ENCODE data around the gene FOXN3.

FOXN3 gene

DNA sequence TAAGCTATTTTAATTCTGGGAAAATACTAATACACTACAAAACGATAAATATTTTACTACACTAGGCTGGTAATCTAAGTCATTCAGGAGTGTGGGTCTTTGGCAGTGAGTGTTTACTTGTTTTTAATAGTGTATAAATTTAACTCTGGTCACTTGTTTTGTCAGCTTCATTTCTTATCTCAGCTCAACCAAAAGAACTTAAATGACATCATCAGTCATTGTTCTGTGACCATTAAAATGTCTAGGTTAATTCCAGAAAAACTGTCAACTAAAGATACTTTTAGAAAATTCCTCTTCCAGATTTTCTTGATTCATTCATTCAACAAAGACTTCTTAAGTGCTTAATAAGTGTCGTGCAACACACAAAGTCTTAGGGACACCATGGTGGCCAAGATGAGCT is 102.8 kb downstream of the FOXN3 start:
- POLR2A ChIA-PET = interaction anchor here (0.6 kb wide), 1 partner anchor 9 kb away, joined by 3 read pairs; no protein-coding TSS in a partner anchor
- TF ChIP-seq, protein P1, sequence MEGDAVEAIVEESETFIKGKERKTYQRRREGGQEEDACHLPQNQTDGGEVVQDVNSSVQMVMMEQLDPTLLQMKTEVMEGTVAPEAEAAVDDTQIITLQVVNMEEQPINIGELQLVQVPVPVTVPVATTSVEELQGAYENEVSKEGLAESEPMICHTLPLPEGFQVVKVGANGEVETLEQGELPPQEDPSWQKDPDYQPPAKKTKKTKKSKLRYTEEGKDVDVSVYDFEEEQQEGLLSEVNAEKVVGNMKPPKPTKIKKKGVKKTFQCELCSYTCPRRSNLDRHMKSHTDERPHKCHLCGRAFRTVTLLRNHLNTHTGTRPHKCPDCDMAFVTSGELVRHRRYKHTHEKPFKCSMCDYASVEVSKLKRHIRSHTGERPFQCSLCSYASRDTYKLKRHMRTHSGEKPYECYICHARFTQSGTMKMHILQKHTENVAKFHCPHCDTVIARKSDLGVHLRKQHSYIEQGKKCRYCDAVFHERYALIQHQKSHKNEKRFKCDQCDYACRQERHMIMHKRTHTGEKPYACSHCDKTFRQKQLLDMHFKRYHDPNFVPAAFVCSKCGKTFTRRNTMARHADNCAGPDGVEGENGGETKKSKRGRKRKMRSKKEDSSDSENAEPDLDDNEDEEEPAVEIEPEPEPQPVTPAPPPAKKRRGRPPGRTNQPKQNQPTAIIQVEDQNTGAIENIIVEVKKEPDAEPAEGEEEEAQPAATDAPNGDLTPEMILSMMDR (IDR thresholded peaks at IDR 0.05; ENCODE audit: control extremely low read depth, extremely low read depth, low read depth, missing control alignments) = no peak

DNA sequence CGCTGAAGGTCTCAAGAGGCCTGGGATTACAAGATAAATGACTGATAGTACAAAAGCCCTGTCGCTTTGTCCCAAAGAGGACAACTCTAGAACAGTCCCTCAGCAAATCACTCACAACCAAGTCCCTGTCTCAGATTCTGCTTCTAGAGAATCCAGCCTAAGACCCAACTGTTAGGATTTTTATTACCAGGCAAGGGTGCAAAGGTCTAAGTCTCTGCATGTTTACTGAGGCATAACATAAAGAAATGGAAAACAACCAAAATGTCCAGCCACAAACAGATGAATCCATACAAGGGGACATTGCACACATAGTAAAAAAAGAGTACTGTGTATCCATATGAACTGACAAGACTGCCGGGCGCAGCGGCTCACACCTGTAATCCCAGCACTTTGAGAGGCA is 104.1 kb downstream of the FOXN3 start:
- DNase-seq (ENCODE audit: extremely low spot score) = no peak
- CTCF ChIA-PET = interaction anchor here (2.8 kb wide), 1 partner anchor 16 kb away, joined by 12 read pairs; no protein-coding TSS in a partner anchor
- TF ChIP-seq, protein P1 (IDR thresholded peaks at IDR 0.05; ENCODE audit: control extremely low read depth, extremely low read depth, low read depth, missing control alignments) = no peak
- POLR2A ChIA-PET = no interaction called here

More for the DNA sequence above, 102.8 kb downstream of the FOXN3 start:
- CTCF ChIA-PET = interaction anchor here (0.8 to 2.8 kb wide), 5 partner anchors 9 to 25 kb away, joined by 3 to 12 read pairs (median 7); no protein-coding TSS in a partner anchor
- DNase-seq (ENCODE audit: extremely low spot score) = no peak

DNA sequence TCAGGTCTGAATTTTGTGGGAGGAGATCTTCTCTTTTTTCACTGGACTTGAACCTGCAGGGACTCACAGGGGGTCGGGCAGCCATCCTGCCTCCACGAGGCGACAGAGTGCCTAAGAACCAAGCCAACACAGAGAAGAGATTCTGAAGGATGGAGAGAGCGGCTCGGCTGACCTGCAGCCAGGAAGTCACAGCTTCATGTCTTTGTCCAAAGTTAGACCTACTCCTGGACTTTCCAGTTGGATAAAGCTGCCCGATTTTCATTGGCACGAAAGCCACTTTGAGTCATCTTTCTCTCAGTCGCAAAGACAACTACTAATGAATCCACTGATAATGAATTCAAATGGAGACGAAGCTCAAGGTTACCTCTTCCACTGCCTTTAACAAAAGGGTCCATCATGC is 106.8 kb downstream of the FOXN3 start:
- TF ChIP-seq, protein P1 (IDR thresholded peaks at IDR 0.05; ENCODE audit: control extremely low read depth, extremely low read depth, low read depth, missing control alignments) = no peak
- ChIA-PET POLR2A (no interaction called here), CTCF (interaction anchor here (0.8 to 1.0 kb wide), 2 partner anchors 31 to 34 kb away, joined by 3 read pairs; no protein-coding TSS in a partner anchor)
- no peak for DNase-seq (ENCODE audit: extremely low spot score)

DNA sequence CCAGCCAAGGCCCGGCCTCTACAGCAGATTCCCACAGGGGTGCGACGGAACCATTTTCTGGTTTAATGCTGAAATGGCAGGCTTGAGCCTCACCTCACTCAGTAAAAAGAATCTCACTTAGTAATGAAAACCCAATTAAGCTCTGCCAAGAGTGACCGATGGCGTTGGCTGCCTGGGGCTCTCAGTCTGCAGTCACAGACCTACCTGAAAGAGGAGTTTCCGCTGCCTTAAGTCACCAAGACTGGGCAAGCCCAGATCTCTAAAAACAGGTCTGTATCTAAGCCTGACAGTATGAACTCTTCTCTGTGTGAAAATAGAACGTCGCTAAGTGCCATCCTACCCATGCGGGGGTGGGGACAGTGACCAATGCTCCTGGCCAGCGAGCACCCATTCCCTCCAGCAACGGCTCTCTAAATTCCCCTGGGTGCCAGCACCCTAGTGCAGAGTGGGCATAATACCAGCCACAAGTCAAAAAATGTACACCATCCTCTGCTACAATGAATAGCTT is 107.3 kb downstream of the FOXN3 start:
- POLR2A ChIA-PET = no interaction called here
- CTCF ChIA-PET = interaction anchor here (0.8 to 1.0 kb wide), 2 partner anchors 31 to 35 kb away, joined by 3 read pairs; no protein-coding TSS in a partner anchor
- DNase-seq (ENCODE audit: extremely low spot score) = no peak
- TF ChIP-seq, protein P1 (IDR thresholded peaks at IDR 0.05; ENCODE audit: control extremely low read depth, extremely low read depth, low read depth, missing control alignments) = no peak

DNA sequence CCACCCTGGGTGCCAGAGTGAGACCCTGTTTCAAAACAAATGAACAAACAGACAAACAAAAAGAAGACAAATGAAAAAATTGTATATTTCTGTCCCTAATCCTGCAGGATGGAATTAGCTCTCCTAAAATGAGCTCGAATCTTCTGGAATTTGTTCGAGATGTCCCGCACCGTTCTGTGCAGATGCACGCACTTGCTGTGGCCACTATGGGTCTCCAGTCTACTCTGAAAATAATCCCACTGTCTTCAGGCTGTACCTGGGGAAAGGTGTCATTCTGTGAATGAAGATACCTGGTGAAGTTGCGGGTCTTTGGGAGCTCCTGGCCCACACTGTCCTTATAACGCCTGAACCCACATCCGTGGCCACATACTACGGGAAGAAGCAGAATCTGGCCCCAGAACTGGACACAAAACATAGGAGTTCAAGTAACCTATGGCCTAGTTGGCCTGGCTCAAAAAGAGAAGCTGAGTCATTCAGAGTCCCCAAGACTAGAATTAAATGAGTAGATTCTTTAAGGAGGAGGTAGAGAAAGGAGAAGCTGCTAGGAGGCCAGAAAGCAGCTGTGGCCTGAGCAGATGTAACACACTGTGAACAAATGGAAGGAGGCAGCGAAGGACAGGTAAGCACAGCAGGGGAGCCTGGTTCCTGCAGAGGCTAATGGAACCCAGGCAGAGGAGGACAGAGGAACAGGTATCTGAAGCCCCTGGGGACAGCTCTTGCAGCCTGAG is 108.6 kb downstream of the FOXN3 start:
- CTCF ChIA-PET = interaction anchor here (0.7 to 4.1 kb wide), 13 partner anchors 9 to 562 kb away, joined by 3 to 15 read pairs (median 3); no protein-coding TSS in a partner anchor
- DNase-seq (ENCODE audit: extremely low spot score) = peak; percentile 53
- POLR2A ChIA-PET = interaction anchor here (0.7 kb wide), 1 partner anchor 33 kb away, joined by 3 read pairs; no protein-coding TSS in a partner anchor

DNA sequence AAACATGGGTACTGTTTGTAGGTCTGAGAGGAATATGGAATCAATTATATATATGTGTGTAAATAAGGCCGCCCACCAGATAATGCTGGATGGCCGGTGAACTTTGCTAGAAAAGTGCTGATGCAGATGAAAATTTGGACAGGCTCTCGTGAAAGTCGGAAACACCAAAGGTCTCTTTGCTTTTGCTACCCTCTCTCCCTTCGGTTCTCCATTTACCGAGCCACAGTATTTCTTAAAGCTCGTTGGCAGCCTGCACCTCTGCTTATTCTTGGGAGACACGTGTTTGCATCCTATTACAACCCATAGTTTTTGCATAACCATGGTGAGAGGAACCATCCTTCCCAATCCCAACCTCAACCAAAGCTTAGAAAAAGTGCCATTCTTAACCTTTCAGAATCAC is 109.6 kb downstream of the FOXN3 start:
- ChIA-PET POLR2A (interaction anchor here (0.7 kb wide), 1 partner anchor 32 kb away, joined by 3 read pairs; no protein-coding TSS in a partner anchor), CTCF (interaction anchor here (1.5 to 4.1 kb wide), 6 partner anchors 18 to 563 kb away, joined by 3 to 15 read pairs (median 6); no protein-coding TSS in a partner anchor)
- DNase-seq (ENCODE audit: extremely low spot score) = no peak
- TF ChIP-seq, protein P1 (IDR thresholded peaks at IDR 0.05; ENCODE audit: control extremely low read depth, extremely low read depth, low read depth, missing control alignments) = no peak

More for the DNA sequence above, 108.6 kb downstream of the FOXN3 start:
- TF ChIP-seq, protein P1 (IDR thresholded peaks at IDR 0.05; ENCODE audit: control extremely low read depth, extremely low read depth, low read depth, missing control alignments) = peak; percentile 34
